Liver (tissue), 3 donors: ENCODE data around the gene C22orf23.

Source experiments
- ATF3 ChIP-seq: IDR thresholded peaks from 2 replicates; pipeline ENCODE4 v1.6.1; 2016; ENCODE audit warnings: antibody characterized with exemption
- CTCF ChIP-seq: fragments of 150-350 bp; IDR thresholded peaks from 2 replicates; pipeline ENCODE4 v1.5.1; 2017; ENCODE audit warnings: improper control_type of control experiment, low read depth, low read length; ENCODE audit not compliant: missing input control
- FOXA1 ChIP-seq: IDR thresholded peaks from 2 replicates; pipeline ENCODE4 v1.6.1; 2016; ENCODE audit warnings: antibody characterized with exemption
- GABPA ChIP-seq, 2 donors: IDR thresholded peaks in 1 of 2; conservative IDR thresholded peaks in 1 of 2; 2 replicates each; pipeline ENCODE4 v1.6.1; 2016; ENCODE audit warnings: antibody characterized with exemption in 2 of 2, mild to moderate bottlenecking in 1 of 2, moderate library complexity in 1 of 2
- HNF4A ChIP-seq, 2 donors: conservative IDR thresholded peaks; 2 replicates each; pipeline ENCODE4 v1.6.1; 2016; ENCODE audit warnings: antibody characterized with exemption in 2 of 2, mild to moderate bottlenecking in 2 of 2
- JUND ChIP-seq, 2 donors: IDR thresholded peaks; 2 replicates each; pipeline ENCODE4 v1.6.1; 2016; ENCODE audit warnings: antibody characterized with exemption in 2 of 2
- RAD21 ChIP-seq, 2 donors: IDR thresholded peaks; 2 replicates each; pipeline ENCODE4 v1.6.1; 2016; ENCODE audit warnings: antibody characterized with exemption in 2 of 2, mild to moderate bottlenecking in 2 of 2
- RXRA ChIP-seq, 2 donors: IDR thresholded peaks; 2 replicates each; pipeline ENCODE4 v1.6.1; 2017 to 2018; ENCODE audit warnings: antibody characterized with exemption in 2 of 2, mild to moderate bottlenecking in 1 of 2
- TAF1 ChIP-seq: conservative IDR thresholded peaks from 2 replicates; pipeline ENCODE4 v1.6.1; 2016; ENCODE audit warnings: antibody characterized with exemption, mild to moderate bottlenecking
- YY1 ChIP-seq: IDR thresholded peaks from 2 replicates; pipeline ENCODE4 v1.6.1; 2016; ENCODE audit warnings: antibody characterized with exemption, mild to moderate bottlenecking
- donor health status: healthy.
- donor health status: healthy.

GRCh38 chr22:37909766-37910165 is 43.6 kb downstream of the C22orf23 start:
- no peak for TF ChIP-seq GABPA (IDR thresholded peaks at IDR 0.05 in 1 of 2, conservative IDR thresholded peaks at IDR 0.05 in 1 of 2)
- TF ChIP-seq TAF1: no peak
- no peak for TF ChIP-seq CTCF
- no peak for TF ChIP-seq RAD21 (IDR thresholded peaks at IDR 0.05)
- TF ChIP-seq JUND (IDR thresholded peaks at IDR 0.05): no peak
- TF ChIP-seq HNF4A (conservative IDR thresholded peaks at IDR 0.05): no peak
- no peak for TF ChIP-seq YY1
- no peak for TF ChIP-seq RXRA (IDR thresholded peaks at IDR 0.05)
- no peak for TF ChIP-seq ATF3
- no peak for TF ChIP-seq FOXA1
